SK-N-SH (cell line): ENCODE data around the gene FCRL5.

Experiments
- CTCF ChIP-seq: fragments of 200-600 bp; sonication (generic); IDR thresholded peaks from 2 replicates; pipeline ENCODE4 v1.6.1; 2017; ENCODE audit warnings: antibody characterized with exemption, mild to moderate bottlenecking, moderate library complexity
- EP300 ChIP-seq, 2 experiments: IDR thresholded peaks; 2 replicates each; pipeline versions ENCODE4 v1.4.0 to v1.6.1; 2012; ENCODE audit warnings: borderline replicate concordance in 1 of 2, low read depth in 1 of 2, low read length in 1 of 2
- EZH2phosphoT487 ChIP-seq: fragments of 200-600 bp; sonication (generic); IDR thresholded peaks from 2 replicates; pipeline ENCODE4 v1.6.1; 2017; ENCODE audit warnings: low read depth, mixed run types, mild to moderate bottlenecking, antibody characterized with exemption, moderate library complexity, borderline replicate concordance
- JUND ChIP-seq: IDR thresholded peaks from 2 replicates; pipeline ENCODE4 v1.4.0; 2012
- MEF2A ChIP-seq: IDR thresholded peaks from 2 replicates; pipeline ENCODE4 v1.4.0; 2012; ENCODE audit warnings: low read depth, borderline replicate concordance
- MXI1 ChIP-seq: IDR thresholded peaks from 2 replicates; pipeline ENCODE4 v1.6.1; 2012; ENCODE audit warnings: mild to moderate bottlenecking, low read depth, low read length, improper control_type of control experiment
- POLR2AphosphoS5 ChIP-seq: IDR thresholded peaks from 2 replicates; pipeline ENCODE4 v1.6.1; 2012; ENCODE audit warnings: low read depth, low read length
- RXRA ChIP-seq: IDR thresholded peaks from 2 replicates; pipeline ENCODE4 v1.4.0; 2012; ENCODE audit warnings: low read depth, mild to moderate bottlenecking, borderline replicate concordance
- SMC3 ChIP-seq: IDR thresholded peaks from 2 replicates; pipeline ENCODE4 v1.6.1; 2012; ENCODE audit warnings: low read depth, low read length, improper control_type of control experiment
- TF ChIP-seq, protein P1 (sequence below): IDR thresholded peaks from 2 replicates; pipeline ENCODE4 v1.4.0; 2012; ENCODE audit warnings: low read depth
- TF ChIP-seq, protein P2 (sequence below): IDR thresholded peaks from 2 replicates; pipeline ENCODE4 v1.6.1; 2012; ENCODE audit warnings: mild to moderate bottlenecking, low read depth, low read length, moderate library complexity
- TF ChIP-seq, protein P3 (sequence below): fragments of 150-350 bp; IDR thresholded peaks from 2 replicates; pipeline ENCODE4 v1.6.1; 2017; ENCODE audit warnings: antibody characterized with exemption, low read length, low read depth, borderline replicate concordance

DNA sequence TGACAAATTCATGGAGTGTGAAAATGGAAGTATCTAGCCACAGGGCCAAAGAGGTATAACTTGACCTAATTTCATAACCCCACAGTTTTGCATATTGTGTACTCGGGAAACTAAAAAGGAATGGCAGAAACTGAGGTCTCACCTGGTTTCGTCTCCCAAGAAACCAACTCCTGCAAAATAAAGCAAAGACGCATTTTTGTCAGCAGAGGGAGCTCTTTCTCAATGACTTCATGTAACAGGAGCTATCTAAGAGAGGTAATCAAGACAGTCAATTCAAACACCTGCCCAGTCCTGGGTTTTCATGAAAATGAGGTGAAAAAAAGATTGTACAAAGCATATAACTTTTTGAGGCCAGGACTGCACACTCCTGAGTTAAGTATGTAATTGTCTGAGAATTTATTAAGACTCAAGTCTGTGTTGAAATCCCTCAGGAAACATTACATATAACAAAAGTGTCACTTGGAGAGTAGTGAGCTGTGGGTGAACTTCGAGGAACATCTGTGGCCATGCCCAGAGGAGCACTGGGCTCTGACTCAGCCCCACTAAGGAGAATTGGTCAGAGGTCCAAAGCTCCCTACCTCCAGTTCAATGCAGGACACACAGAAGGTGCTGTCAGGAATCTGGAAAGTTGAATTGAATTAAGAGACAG lies 28.0 kb upstream of the FCRL5 start:
- TF ChIP-seq CTCF (peak; percentile 81), MXI1 (no peak), EP300 (IDR thresholded peaks at IDR 0.05; ENCODE audit: borderline replicate concordance in 1 of 2, low read depth in 1 of 2, low read length in 1 of 2) (no peak), MEF2A (no peak), JUND (no peak), RXRA (no peak), SMC3 (peak; percentile 30), POLR2AphosphoS5 (no peak), EZH2phosphoT487 (no peak)
- TF ChIP-seq, protein P1, sequence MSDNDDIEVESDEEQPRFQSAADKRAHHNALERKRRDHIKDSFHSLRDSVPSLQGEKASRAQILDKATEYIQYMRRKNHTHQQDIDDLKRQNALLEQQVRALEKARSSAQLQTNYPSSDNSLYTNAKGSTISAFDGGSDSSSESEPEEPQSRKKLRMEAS = no peak
- TF ChIP-seq, protein P2, sequence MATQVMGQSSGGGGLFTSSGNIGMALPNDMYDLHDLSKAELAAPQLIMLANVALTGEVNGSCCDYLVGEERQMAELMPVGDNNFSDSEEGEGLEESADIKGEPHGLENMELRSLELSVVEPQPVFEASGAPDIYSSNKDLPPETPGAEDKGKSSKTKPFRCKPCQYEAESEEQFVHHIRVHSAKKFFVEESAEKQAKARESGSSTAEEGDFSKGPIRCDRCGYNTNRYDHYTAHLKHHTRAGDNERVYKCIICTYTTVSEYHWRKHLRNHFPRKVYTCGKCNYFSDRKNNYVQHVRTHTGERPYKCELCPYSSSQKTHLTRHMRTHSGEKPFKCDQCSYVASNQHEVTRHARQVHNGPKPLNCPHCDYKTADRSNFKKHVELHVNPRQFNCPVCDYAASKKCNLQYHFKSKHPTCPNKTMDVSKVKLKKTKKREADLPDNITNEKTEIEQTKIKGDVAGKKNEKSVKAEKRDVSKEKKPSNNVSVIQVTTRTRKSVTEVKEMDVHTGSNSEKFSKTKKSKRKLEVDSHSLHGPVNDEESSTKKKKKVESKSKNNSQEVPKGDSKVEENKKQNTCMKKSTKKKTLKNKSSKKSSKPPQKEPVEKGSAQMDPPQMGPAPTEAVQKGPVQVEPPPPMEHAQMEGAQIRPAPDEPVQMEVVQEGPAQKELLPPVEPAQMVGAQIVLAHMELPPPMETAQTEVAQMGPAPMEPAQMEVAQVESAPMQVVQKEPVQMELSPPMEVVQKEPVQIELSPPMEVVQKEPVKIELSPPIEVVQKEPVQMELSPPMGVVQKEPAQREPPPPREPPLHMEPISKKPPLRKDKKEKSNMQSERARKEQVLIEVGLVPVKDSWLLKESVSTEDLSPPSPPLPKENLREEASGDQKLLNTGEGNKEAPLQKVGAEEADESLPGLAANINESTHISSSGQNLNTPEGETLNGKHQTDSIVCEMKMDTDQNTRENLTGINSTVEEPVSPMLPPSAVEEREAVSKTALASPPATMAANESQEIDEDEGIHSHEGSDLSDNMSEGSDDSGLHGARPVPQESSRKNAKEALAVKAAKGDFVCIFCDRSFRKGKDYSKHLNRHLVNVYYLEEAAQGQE = no peak
- TF ChIP-seq, protein P3, sequence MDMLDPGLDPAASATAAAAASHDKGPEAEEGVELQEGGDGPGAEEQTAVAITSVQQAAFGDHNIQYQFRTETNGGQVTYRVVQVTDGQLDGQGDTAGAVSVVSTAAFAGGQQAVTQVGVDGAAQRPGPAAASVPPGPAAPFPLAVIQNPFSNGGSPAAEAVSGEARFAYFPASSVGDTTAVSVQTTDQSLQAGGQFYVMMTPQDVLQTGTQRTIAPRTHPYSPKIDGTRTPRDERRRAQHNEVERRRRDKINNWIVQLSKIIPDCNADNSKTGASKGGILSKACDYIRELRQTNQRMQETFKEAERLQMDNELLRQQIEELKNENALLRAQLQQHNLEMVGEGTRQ = no peak
